Adrenal gland (tissue), 12 donors: ENCODE data around the gene AGTPBP1. TPM values are rescaled to one million over a fixed set of nuclear protein-coding genes. Genes with fewer than 3 reads are reported as not detected.
A peak's percentile ranks its signal among the peaks of the same experiment; 100 is the strongest.

Source experiments
- DNase-seq, 7 donors: peaks; one replicate each; pipeline ENCODE4 v3.0.0-alpha.2; 2019 to 2020
- H3K27ac ChIP-seq, 5 donors: fragments of 200-600 bp; sonication (generic) in 4 of 5; 1 replicate in 3 of 5; 2 replicates in 2 of 5; pipeline versions ENCODE4 v1.5.1 to v1.8.0; 2016 to 2020; ENCODE audit warnings: mild to moderate bottlenecking in 1 of 5
- H3K27me3 ChIP-seq: fragments of 200-600 bp; 2 replicates; pipeline ENCODE4 v1.8.0; 2021
- H3K36me3 ChIP-seq, 2 donors: fragments of 200-600 bp; replicated peaks in 1 of 2; 1 replicate in 1 of 2; 2 replicates in 1 of 2; pipeline versions ENCODE4 v1.5.1 to v1.8.0; 2018 to 2022
- H3K4me1 ChIP-seq, 2 donors: fragments of 200-600 bp; replicated peaks in 1 of 2; 1 replicate in 1 of 2; 2 replicates in 1 of 2; pipeline versions ENCODE4 v1.5.1 to v1.8.0; 2018 to 2021
- H3K4me3 ChIP-seq, 4 donors: fragments of 200-600 bp; sonication (generic) in 3 of 4; one replicate each; pipeline ENCODE4 v1.5.1; 2016 to 2018
- H3K9me3 ChIP-seq, 3 donors: fragments of 200-600 bp; sonication (generic) in 1 of 3; replicated peaks in 1 of 3; 1 replicate in 2 of 3; 2 replicates in 1 of 3; pipeline versions ENCODE4 v1.5.1 to v1.8.0; 2016 to 2021
- CTCF ChIP-seq, 6 experiments: fragments of 450-650 bp in 4 of 6; fragments of 200-600 bp in 2 of 6; sonication (generic) in 1 of 6; IDR thresholded peaks; 1 replicate in 5 of 6; 2 replicates in 1 of 6; pipeline versions ENCODE4 v1.5.1 to v1.8.0; 2016 to 2021; ENCODE audit warnings: antibody characterized with exemption in 6 of 6, mild to moderate bottlenecking in 2 of 6, moderate library complexity in 1 of 6
- POLR2A ChIP-seq, 2 donors: fragments of 450-650 bp; IDR thresholded peaks; one replicate each; pipeline ENCODE4 v1.6.1; 2017; ENCODE audit warnings: antibody characterized with exemption in 2 of 2, mild to moderate bottlenecking in 2 of 2, moderate library complexity in 1 of 2
- WGBS, 4 donors: extraction: QIAGEN DNeasy Blood & Tissue Kit in 2 of 4; methylation state at CpG; one replicate each; pipeline versions ENCODE4 v1.1.5 to v1.1.7; 2013 to 2017; 5-methylcytosine and 5-hydroxymethylcytosine counted together
- intact Hi-C, 2 donors: fragments of 100-400 bp; cut with DNase I; formaldehyde crosslinking; loops; one replicate each; pipeline versions ENCODE4 v1.14.1 to v1.15.0; 2022 to 2023
- polyA plus RNA-seq, 3 donors: library from polyadenylated mRNA; stranded (reverse); fragments of 200-250 nt in 2 of 3; fragments of 350-450 nt in 1 of 3; fragmentation: Illumina TruSeq in 1 of 3; extraction: RNeasy Lipid Tissue Mini Kit (QIAGEN cat#74804) in 1 of 3; gene quantifications; one replicate each; pipeline ENCODE4 v1.2.3, GENCODE V29; 2013 to 2014
- total RNA-seq, 9 donors: library from RNA; depleted of rRNA in 4 of 9; stranded (reverse); fragments of >200 nt in 4 of 9; fragments of 120-200 nt in 1 of 9; fragmentation: NEBNext Ultra II Directional in 1 of 9; extraction: Animal tissue kit (Norgen Biotek cat#: 25700) in 1 of 9; gene quantifications; one replicate each; pipeline versions ENCODE4 v1.1.0 to v1.2.4, GENCODE V29; 2013 to 2023
- donor health status: healthy with polysubstance abuse.
- donor health status: Bipolar disorder and iron deficiency.
- donor health status: DM: yes; HTN: yes; CAD: no.
- donor health status: DM: no; HTN: no; CAD: no.
- donor health status: DM: no; HTN: no; CAD: no.
- donor health status: DM: yes; HTN: yes; CAD: no.

AGTPBP1 gene
- total and polyA plus RNA-seq, 12 donors = 4.2 to 27.5 (median 11.6) TPM

GRCh38 chr9:85515021-85515420, 226.7 kb downstream of the AGTPBP1 start:
- no peaks in the 10 kb centered on the region for H3K4me1 ChIP-seq
- H3K27ac ChIP-seq = no peak overlapping the region
- no peaks in the 10 kb centered on the region for H3K9me3 ChIP-seq
- no peak for DNase-seq
- H3K4me3 ChIP-seq = no peak overlapping the region
- no peak for TF ChIP-seq CTCF (IDR thresholded peaks at IDR 0.05)
- no peak for TF ChIP-seq POLR2A (IDR thresholded peaks at IDR 0.05)
- intact Hi-C loops = no loop called here
- no peaks in the 10 kb centered on the region for H3K36me3 ChIP-seq
- H3K27me3 ChIP-seq = no peaks in the 10 kb centered on the region
- WGBS, 4 donors = 88 to 95% (median 90%) methylated on average over 4 of the region's 4 CpGs

- intact Hi-C loops = no loop called here
- 56 to 69% (median 64%) methylated on average over 5 to 8 of the region's 8 CpGs for WGBS, 4 donors
These were observed 227.5 kb downstream of the AGTPBP1 start for GRCh38 chr9:85514256-85514655.

GRCh38 chr9:85511746-85512145, 230.0 kb downstream of the AGTPBP1 start:
- Histone ChIP-seq H3K27ac (peak overlapping the region in 1 of 5 donors; percentile 34), H3K9me3 (no peaks in the 10 kb centered on the region), H3K27me3 (no peaks in the 10 kb centered on the region), H3K36me3 (no peaks in the 10 kb centered on the region), H3K4me3 (no peak overlapping the region), H3K4me1 (no peaks in the 10 kb centered on the region)
- DNase-seq = no peak
- TF ChIP-seq CTCF (IDR thresholded peaks at IDR 0.05) = no peak
- no peak for TF ChIP-seq POLR2A (IDR thresholded peaks at IDR 0.05)
- intact Hi-C loops = no loop called here

More at GRCh38 chr9:85514256-85514655, 227.5 kb downstream of the AGTPBP1 start:
- Histone ChIP-seq H3K36me3 (no peaks in the 10 kb centered on the region), H3K27ac (no peak overlapping the region), H3K9me3 (no peaks in the 10 kb centered on the region), H3K4me1 (no peaks in the 10 kb centered on the region), H3K4me3 (no peak overlapping the region), H3K27me3 (no peaks in the 10 kb centered on the region)
- DNase-seq = no peak
- TF ChIP-seq CTCF (IDR thresholded peaks at IDR 0.05) = no peak
- TF ChIP-seq POLR2A (IDR thresholded peaks at IDR 0.05) = no peak

- no peaks in the 10 kb centered on the region for H3K36me3 ChIP-seq
- peak overlapping the region in 1 of 5 donors; percentile 34 for H3K27ac ChIP-seq
- no peaks in the 10 kb centered on the region for H3K9me3 ChIP-seq
- 45 to 72% (median 64%) methylated on average over 6 of the region's 6 CpGs for WGBS, 4 donors
- H3K4me1 ChIP-seq = no peaks in the 10 kb centered on the region
- TF ChIP-seq CTCF (IDR thresholded peaks at IDR 0.05) = no peak
- TF ChIP-seq POLR2A (IDR thresholded peaks at IDR 0.05) = peak in 1 of 2 donors; percentile 3
- peak in 1 of 7 donors; percentile 90 for DNase-seq
- intact Hi-C loops = no loop called here
- H3K4me3 ChIP-seq = no peak overlapping the region
- no peaks in the 10 kb centered on the region for H3K27me3 ChIP-seq
These were observed 230.8 kb downstream of the AGTPBP1 start for GRCh38 chr9:85510830-85511504.
